ENCODE measurements around the gene TYW1B.
"Not testable (repeated sequence)": the region's sequence is repeated elsewhere in the genome, so short reads cannot be mapped to it uniquely, and the experiment has no call there.

TYW1B gene

DNA sequence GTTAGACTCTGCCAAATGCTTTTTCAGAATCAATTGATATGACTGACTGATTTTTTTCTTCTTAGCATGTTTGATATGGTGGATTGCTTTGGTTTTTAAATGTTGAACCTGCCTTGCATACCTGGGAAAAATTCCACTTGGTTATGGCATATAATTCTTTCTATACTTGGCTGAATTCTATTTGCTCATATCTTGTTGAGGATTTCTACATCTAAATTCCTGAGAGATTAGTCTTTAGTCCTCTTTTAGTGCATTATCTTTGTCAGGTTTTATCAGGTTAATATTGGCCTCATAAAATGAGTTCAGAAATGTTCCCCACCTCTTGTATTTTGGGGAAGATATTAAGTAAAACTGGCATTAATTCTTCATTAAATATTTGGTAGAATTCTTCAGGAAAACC, 79.4 kb downstream of the TYW1B start:
- not testable (repeated sequence) for H3K27me3 ChIP-seq (ENCODE audit: control insufficient read depth in 1 of 2, insufficient read depth in 1 of 2, low read length in 2 of 2); H3K4me3 ChIP-seq (ENCODE audit: insufficient read depth in 1 of 2, low read depth in 1 of 2, low read length in 2 of 2); H3K9ac ChIP-seq (ENCODE audit: low read length); H2BK120ac ChIP-seq (ENCODE audit: low read depth, low read length); H4K8ac ChIP-seq (ENCODE audit: low read length); H3K23ac ChIP-seq (ENCODE audit: low read length in 2 of 2); H2BK5ac ChIP-seq (ENCODE audit: low read depth, low read length, poor library complexity, severe bottlenecking); H3K79me1 ChIP-seq (replicated peaks; ENCODE audit: low read length, poor library complexity, severe bottlenecking); DNase-seq; H3K36me3 ChIP-seq (ENCODE audit: control insufficient read depth in 1 of 2, insufficient read depth in 2 of 2, low read depth in 1 of 2, low read length in 2 of 2); H2AFZ ChIP-seq (ENCODE audit: low read depth, low read length); H2BK12ac ChIP-seq (ENCODE audit: low read length in 2 of 2); H2AK5ac ChIP-seq (ENCODE audit: low read length, severe bottlenecking); H3K27ac ChIP-seq (ENCODE audit: low read length, poor library complexity, severe bottlenecking); H3K9me3 ChIP-seq (ENCODE audit: control insufficient read depth, low read length); H3K18ac ChIP-seq (ENCODE audit: low read depth in 1 of 2, low read length in 2 of 2); H3K4me2 ChIP-seq (ENCODE audit: low read length, poor library complexity, severe bottlenecking); H3K14ac ChIP-seq (ENCODE audit: low read length in 2 of 2); H4K91ac ChIP-seq (ENCODE audit: low read length); H3K4me1 ChIP-seq (ENCODE audit: control insufficient read depth, insufficient read depth, low read depth, low read length); H2BK15ac ChIP-seq (ENCODE audit: low read depth, poor library complexity, severe bottlenecking); H3K4ac ChIP-seq (ENCODE audit: low read depth in 1 of 2, low read length in 2 of 2)

DNA sequence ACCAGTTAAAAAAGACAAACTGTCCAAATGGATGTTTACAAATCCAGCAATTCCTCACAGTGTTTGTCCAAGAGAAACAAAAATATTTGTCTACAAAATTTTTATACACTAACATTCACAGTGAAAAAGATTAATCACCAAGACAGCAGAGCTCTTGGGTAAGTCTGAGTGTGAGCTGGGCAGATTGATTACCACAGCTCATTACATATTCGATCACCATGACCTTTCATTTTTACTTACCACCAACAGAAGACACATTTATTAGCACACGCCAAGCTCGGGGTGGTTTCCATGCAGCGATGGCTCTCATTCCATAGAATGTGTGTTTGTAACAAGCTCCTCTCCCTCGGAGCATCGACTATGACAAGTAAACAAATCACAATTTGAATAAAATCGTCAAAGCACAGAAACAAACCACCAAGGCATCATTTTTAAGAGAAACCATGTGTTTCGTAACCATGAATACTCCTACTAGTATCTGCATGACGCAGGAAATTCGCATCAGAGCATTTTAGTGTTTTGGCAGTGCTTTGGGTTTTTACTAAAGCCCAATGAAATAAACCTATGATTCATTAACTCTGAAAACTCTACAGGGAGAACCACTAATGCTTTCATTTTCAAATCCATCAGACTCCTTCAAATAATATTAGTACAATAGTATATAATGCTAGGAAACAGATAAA, 83.6 kb downstream of the TYW1B start:
- WGBS: 92% methylated on average over 9 of the region's 10 CpGs
- not testable (repeated sequence) for H3K27me3 ChIP-seq (ENCODE audit: control insufficient read depth in 1 of 2, insufficient read depth in 1 of 2, low read length in 2 of 2); H3K9me3 ChIP-seq (ENCODE audit: control insufficient read depth, low read length); H3K4me1 ChIP-seq (ENCODE audit: control insufficient read depth, insufficient read depth, low read depth, low read length); H3K23ac ChIP-seq (ENCODE audit: low read length in 2 of 2); H3K27ac ChIP-seq (ENCODE audit: low read length, poor library complexity, severe bottlenecking); H3K79me1 ChIP-seq (replicated peaks; ENCODE audit: low read length, poor library complexity, severe bottlenecking); H2BK12ac ChIP-seq (ENCODE audit: low read length in 2 of 2); H3K14ac ChIP-seq (ENCODE audit: low read length in 2 of 2); H3K4ac ChIP-seq (ENCODE audit: low read depth in 1 of 2, low read length in 2 of 2); H2BK5ac ChIP-seq (ENCODE audit: low read depth, low read length, poor library complexity, severe bottlenecking); H4K91ac ChIP-seq (ENCODE audit: low read length); H2BK120ac ChIP-seq (ENCODE audit: low read depth, low read length); H4K8ac ChIP-seq (ENCODE audit: low read length); H3K36me3 ChIP-seq (ENCODE audit: control insufficient read depth in 1 of 2, insufficient read depth in 2 of 2, low read depth in 1 of 2, low read length in 2 of 2); H2BK15ac ChIP-seq (ENCODE audit: low read depth, poor library complexity, severe bottlenecking); H3K18ac ChIP-seq (ENCODE audit: low read depth in 1 of 2, low read length in 2 of 2); H3K4me2 ChIP-seq (ENCODE audit: low read length, poor library complexity, severe bottlenecking); DNase-seq; H2AK5ac ChIP-seq (ENCODE audit: low read length, severe bottlenecking); H2AFZ ChIP-seq (ENCODE audit: low read depth, low read length)
- Histone ChIP-seq H3K9ac (ENCODE audit: low read length) (peak overlapping the region; percentile 86), H3K4me3 (ENCODE audit: insufficient read depth in 1 of 2, low read depth in 1 of 2, low read length in 2 of 2) (peak overlapping the region in 1 of 2 experiments; percentile 79)

DNA sequence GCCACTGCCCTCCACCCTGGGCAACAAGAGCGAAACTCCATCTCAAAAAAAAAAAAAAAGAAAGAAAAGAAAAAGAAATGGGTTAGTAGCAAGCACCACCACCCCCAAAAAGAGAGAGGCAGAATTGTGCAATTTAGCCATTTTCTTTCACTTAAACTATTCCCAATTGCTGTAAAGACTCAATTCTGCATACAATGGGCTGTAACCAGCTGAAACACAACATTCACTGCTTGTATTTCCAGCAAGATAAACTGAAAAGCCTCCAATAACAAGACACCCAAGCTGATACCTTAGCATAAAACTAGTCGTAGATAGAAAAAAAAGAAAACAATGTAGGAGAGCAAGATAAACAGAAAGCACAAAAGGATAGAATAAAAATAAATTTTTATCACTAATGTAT, 84.2 kb downstream of the TYW1B start:
- not testable (repeated sequence) for H2BK12ac ChIP-seq (ENCODE audit: low read length in 2 of 2); H3K9me3 ChIP-seq (ENCODE audit: control insufficient read depth, low read length); H3K23ac ChIP-seq (ENCODE audit: low read length in 2 of 2); H2AK5ac ChIP-seq (ENCODE audit: low read length, severe bottlenecking); H3K27me3 ChIP-seq (ENCODE audit: control insufficient read depth in 1 of 2, insufficient read depth in 1 of 2, low read length in 2 of 2); H3K79me1 ChIP-seq (replicated peaks; ENCODE audit: low read length, poor library complexity, severe bottlenecking); H3K4me1 ChIP-seq (ENCODE audit: control insufficient read depth, insufficient read depth, low read depth, low read length); H3K4ac ChIP-seq (ENCODE audit: low read depth in 1 of 2, low read length in 2 of 2); H3K14ac ChIP-seq (ENCODE audit: low read length in 2 of 2); H2AFZ ChIP-seq (ENCODE audit: low read depth, low read length); H3K18ac ChIP-seq (ENCODE audit: low read depth in 1 of 2, low read length in 2 of 2); H4K8ac ChIP-seq (ENCODE audit: low read length); H3K4me2 ChIP-seq (ENCODE audit: low read length, poor library complexity, severe bottlenecking); H3K27ac ChIP-seq (ENCODE audit: low read length, poor library complexity, severe bottlenecking); H2BK5ac ChIP-seq (ENCODE audit: low read depth, low read length, poor library complexity, severe bottlenecking); H2BK15ac ChIP-seq (ENCODE audit: low read depth, poor library complexity, severe bottlenecking); H2BK120ac ChIP-seq (ENCODE audit: low read depth, low read length); H3K36me3 ChIP-seq (ENCODE audit: control insufficient read depth in 1 of 2, insufficient read depth in 2 of 2, low read depth in 1 of 2, low read length in 2 of 2); DNase-seq; H4K91ac ChIP-seq (ENCODE audit: low read length)
- Histone ChIP-seq H3K9ac (ENCODE audit: low read length) (peak overlapping the region; percentile 86), H3K4me3 (ENCODE audit: insufficient read depth in 1 of 2, low read depth in 1 of 2, low read length in 2 of 2) (peak overlapping the region in 1 of 2 experiments; percentile 79)
- WGBS: no CpG with 5 or more reads among the region's 2 CpGs

DNA sequence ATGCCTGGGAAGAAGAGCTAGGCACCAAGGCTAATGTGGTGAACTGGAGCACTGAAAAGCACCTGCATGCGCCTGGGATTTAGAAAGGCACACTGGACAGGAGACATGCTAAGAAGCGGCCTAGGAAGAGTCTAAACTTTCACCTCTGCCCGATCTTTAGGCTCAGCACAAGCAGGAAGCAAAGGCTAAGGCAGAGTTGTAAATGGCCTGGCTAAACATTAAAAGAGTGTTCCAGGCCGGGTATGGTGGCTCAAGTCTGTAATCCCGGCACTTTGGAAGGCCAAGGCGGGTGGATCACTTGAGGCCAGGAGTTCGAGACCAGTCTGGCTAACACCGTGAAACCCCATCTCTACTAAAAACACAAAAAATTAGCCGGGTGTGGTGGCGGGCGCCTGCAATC, 88.3 kb downstream of the TYW1B start:
- H3K27ac ChIP-seq (ENCODE audit: low read length, poor library complexity, severe bottlenecking); H3K18ac ChIP-seq (ENCODE audit: low read depth in 1 of 2, low read length in 2 of 2); H3K79me1 ChIP-seq (replicated peaks; ENCODE audit: low read length, poor library complexity, severe bottlenecking); H2BK12ac ChIP-seq (ENCODE audit: low read length in 2 of 2); H4K8ac ChIP-seq (ENCODE audit: low read length); DNase-seq; H2AFZ ChIP-seq (ENCODE audit: low read depth, low read length); H3K36me3 ChIP-seq (ENCODE audit: control insufficient read depth in 1 of 2, insufficient read depth in 2 of 2, low read depth in 1 of 2, low read length in 2 of 2); H3K23ac ChIP-seq (ENCODE audit: low read length in 2 of 2); H2BK5ac ChIP-seq (ENCODE audit: low read depth, low read length, poor library complexity, severe bottlenecking); H3K14ac ChIP-seq (ENCODE audit: low read length in 2 of 2); H2BK15ac ChIP-seq (ENCODE audit: low read depth, poor library complexity, severe bottlenecking); H3K4me2 ChIP-seq (ENCODE audit: low read length, poor library complexity, severe bottlenecking); H2BK120ac ChIP-seq (ENCODE audit: low read depth, low read length); H4K91ac ChIP-seq (ENCODE audit: low read length); H3K4me1 ChIP-seq (ENCODE audit: control insufficient read depth, insufficient read depth, low read depth, low read length); H3K4ac ChIP-seq (ENCODE audit: low read depth in 1 of 2, low read length in 2 of 2); H3K9ac ChIP-seq (ENCODE audit: low read length); H2AK5ac ChIP-seq (ENCODE audit: low read length, severe bottlenecking); H3K27me3 ChIP-seq (ENCODE audit: control insufficient read depth in 1 of 2, insufficient read depth in 1 of 2, low read length in 2 of 2); H3K4me3 ChIP-seq (ENCODE audit: insufficient read depth in 1 of 2, low read depth in 1 of 2, low read length in 2 of 2): not testable (repeated sequence)
- H3K9me3 ChIP-seq (ENCODE audit: control insufficient read depth, low read length): peaks cover 13% of the 10 kb centered on the region
- no CpG with 5 or more reads among the region's 11 CpGs for WGBS
